Ishikawa (cell line): ENCODE results near the gene PHF20.

Experiments used
- CEBPB ChIP-seq: IDR thresholded peaks from 2 replicates; pipeline ENCODE4 v1.6.1; 2012
- EP300 ChIP-seq: IDR thresholded peaks from 2 replicates; pipeline ENCODE4 v1.6.1; 2012; ENCODE audit warnings: borderline replicate concordance
- FOXM1 ChIP-seq: IDR thresholded peaks from 2 replicates; pipeline ENCODE4 v1.6.1; 2012; ENCODE audit warnings: low read depth, borderline replicate concordance
- RAD21 ChIP-seq: IDR thresholded peaks from 2 replicates; pipeline ENCODE4 v1.6.1; 2012; ENCODE audit warnings: low read depth
- YY1 ChIP-seq: IDR thresholded peaks from 2 replicates; pipeline ENCODE4 v1.6.1; 2012; ENCODE audit warnings: low read depth
- TF ChIP-seq, protein P1 (sequence below): IDR thresholded peaks from 2 replicates; pipeline ENCODE4 v1.6.1; 2012; ENCODE audit warnings: low read depth, mild to moderate bottlenecking
- TF ChIP-seq, protein P2 (sequence below): IDR thresholded peaks from 2 replicates; pipeline ENCODE4 v1.6.1; 2012
- TF ChIP-seq, protein P3 (sequence below): IDR thresholded peaks from 2 replicates; pipeline ENCODE4 v1.6.1; 2012

DNA sequence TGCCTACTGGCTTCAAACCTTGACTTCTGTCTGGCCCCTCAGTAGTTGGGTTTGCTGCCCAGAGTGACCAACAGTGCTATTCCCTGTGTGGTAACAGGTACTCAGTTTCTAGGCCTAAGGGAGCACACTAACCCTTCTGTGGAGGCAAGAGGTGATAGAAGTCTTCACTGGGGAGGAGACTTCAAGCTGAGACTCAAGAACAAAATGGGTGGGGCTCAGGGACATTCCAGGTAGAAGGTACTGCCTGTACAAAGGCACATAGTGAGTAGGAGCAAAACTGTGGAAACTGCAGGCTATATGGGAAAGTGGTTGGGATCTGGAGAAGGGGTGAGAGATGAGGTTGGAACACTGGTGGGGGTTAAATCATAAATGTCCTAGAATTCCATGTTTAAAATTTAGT, 184.8 kb downstream of the PHF20 start:
- TF ChIP-seq FOXM1, result no peak
- TF ChIP-seq, protein P1, sequence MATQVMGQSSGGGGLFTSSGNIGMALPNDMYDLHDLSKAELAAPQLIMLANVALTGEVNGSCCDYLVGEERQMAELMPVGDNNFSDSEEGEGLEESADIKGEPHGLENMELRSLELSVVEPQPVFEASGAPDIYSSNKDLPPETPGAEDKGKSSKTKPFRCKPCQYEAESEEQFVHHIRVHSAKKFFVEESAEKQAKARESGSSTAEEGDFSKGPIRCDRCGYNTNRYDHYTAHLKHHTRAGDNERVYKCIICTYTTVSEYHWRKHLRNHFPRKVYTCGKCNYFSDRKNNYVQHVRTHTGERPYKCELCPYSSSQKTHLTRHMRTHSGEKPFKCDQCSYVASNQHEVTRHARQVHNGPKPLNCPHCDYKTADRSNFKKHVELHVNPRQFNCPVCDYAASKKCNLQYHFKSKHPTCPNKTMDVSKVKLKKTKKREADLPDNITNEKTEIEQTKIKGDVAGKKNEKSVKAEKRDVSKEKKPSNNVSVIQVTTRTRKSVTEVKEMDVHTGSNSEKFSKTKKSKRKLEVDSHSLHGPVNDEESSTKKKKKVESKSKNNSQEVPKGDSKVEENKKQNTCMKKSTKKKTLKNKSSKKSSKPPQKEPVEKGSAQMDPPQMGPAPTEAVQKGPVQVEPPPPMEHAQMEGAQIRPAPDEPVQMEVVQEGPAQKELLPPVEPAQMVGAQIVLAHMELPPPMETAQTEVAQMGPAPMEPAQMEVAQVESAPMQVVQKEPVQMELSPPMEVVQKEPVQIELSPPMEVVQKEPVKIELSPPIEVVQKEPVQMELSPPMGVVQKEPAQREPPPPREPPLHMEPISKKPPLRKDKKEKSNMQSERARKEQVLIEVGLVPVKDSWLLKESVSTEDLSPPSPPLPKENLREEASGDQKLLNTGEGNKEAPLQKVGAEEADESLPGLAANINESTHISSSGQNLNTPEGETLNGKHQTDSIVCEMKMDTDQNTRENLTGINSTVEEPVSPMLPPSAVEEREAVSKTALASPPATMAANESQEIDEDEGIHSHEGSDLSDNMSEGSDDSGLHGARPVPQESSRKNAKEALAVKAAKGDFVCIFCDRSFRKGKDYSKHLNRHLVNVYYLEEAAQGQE, result no peak
- no peak for TF ChIP-seq RAD21
- TF ChIP-seq, protein P2, sequence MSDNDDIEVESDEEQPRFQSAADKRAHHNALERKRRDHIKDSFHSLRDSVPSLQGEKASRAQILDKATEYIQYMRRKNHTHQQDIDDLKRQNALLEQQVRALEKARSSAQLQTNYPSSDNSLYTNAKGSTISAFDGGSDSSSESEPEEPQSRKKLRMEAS, result no peak
- no peak for TF ChIP-seq CEBPB
- TF ChIP-seq, protein P3, sequence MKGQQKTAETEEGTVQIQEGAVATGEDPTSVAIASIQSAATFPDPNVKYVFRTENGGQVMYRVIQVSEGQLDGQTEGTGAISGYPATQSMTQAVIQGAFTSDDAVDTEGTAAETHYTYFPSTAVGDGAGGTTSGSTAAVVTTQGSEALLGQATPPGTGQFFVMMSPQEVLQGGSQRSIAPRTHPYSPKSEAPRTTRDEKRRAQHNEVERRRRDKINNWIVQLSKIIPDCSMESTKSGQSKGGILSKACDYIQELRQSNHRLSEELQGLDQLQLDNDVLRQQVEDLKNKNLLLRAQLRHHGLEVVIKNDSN, result no peak
- no peak for TF ChIP-seq YY1
- TF ChIP-seq EP300, result no peak
